ENCODE measurements around the gene SEC24C.
"Not testable (repeated sequence)": the region's sequence is repeated elsewhere in the genome, so short reads cannot be mapped to it uniquely, and the experiment has no call there.

The SEC24C gene

DNA sequence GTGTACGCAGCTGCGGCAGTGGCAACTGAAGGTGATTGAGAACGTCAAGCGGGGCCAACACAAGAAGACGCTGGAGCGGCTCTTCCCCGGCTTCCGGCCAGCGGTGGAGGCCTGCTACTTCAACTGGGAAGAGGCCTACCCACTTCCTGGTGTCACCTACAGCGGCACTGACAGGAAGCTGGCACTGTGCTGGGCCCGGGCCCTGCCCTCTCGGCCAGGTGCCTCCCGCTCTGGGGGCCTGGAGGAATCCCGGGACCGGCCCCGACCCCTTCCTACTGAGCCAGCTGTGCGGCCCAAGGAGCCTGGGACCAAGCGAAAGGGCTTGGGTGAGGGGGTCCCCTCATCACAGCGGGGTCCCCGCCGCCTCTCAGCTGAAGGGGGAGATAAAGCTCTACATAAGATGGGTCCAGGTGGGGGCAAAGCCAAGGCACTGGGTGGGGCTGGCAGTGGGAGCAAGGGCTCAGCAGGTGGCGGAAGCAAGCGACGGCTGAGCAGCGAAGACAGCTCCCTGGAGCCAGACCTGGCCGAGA, 47.8 kb downstream of the SEC24C start:
- DNase-seq (ENCODE audit: low read depth in 1 of 2, low spot score in 1 of 2), result no peak

DNA sequence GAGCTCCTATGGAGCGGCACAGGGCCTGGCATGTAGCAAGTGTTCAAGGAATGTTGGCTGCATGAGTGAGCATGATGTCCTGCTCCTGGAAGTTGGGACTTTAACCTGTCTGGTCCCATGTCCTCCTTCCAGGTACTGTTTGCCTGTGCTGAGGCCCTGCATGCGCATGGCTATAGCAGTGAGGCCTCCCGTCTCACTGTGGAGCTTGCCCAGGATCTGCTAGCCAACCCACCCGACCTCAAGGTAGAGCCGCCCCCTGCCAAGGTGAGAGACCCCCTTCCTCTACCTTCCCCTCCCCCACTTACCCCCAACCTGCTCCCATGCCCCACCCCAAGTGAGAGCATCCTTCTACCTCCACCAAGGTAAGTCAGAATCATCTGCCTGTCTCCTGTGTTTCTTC, 49.3 kb downstream of the SEC24C start:
- no peak for DNase-seq (ENCODE audit: low read depth in 1 of 2, low spot score in 1 of 2)

DNA sequence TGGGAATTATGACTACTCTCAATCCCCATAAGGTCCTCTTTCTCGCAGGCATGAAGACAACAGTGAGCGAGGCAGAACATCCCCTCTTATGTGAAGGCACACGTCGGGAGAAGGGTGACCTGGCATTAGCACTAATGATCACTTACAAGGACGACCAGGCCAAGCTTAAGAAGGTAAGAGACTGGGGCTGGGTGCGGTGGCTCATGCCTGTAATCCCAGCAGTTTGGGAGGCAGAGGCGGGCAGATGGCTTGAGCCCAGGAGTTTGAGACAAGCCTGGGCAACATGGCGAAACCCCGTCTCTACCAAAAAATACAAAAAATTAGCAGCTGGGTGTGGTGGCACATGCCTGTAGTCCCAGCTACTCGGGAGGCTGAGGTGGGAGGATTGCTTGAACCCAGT, 51.3 kb downstream of the SEC24C start:
- not testable (repeated sequence) for DNase-seq (ENCODE audit: low read depth in 1 of 2, low spot score in 1 of 2)

- DNase-seq (ENCODE audit: low read depth in 1 of 2, low spot score in 1 of 2), result not testable (repeated sequence)
Measured at GRCh38 chr10:73796035-73796434, 51.9 kb downstream of the SEC24C start.

DNA sequence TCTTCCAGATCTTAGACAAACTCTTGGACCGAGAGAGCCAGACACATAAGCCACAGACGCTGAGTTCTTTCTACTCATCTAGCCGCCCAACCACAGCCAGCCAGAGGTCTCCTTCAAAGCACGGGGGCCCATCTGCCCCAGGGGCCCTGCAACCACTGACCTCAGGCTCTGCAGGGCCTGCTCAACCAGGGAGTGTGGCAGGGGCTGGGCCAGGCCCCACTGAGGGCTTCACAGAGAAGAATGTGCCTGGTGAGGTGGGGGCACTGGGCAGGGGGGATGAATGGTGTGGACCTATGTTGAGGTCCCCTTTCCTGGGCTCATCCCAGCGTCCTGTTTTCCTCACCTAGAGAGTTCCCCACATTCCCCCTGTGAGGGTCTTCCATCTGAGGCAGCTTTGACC, 52.6 kb downstream of the SEC24C start:
- no peak for DNase-seq (ENCODE audit: low read depth in 1 of 2, low spot score in 1 of 2)

GRCh38 chr10:73797324-73798025, 53.3 kb downstream of the SEC24C start:
- no peak for DNase-seq (ENCODE audit: low read depth in 1 of 2, low spot score in 1 of 2)

DNA sequence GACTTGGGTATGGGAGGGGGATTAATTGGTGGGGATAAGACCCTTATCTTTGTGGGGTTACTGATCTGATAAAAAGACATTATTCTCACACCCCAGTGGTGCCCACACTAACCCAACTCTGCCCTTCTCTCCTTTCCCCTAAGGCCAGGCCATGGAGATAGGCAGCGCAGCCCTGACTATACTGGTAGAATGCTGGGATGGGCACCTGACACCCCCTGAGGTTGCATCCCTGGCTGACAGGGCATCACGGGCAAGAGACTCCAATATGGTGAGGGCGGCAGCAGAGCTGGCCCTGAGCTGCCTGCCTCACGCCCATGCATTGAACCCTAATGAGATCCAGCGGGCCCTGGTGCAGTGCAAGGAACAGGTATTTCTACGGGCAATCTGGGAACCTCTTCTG, 53.9 kb downstream of the SEC24C start:
- DNase-seq (ENCODE audit: low read depth in 1 of 2, low spot score in 1 of 2), result no peak

DNA sequence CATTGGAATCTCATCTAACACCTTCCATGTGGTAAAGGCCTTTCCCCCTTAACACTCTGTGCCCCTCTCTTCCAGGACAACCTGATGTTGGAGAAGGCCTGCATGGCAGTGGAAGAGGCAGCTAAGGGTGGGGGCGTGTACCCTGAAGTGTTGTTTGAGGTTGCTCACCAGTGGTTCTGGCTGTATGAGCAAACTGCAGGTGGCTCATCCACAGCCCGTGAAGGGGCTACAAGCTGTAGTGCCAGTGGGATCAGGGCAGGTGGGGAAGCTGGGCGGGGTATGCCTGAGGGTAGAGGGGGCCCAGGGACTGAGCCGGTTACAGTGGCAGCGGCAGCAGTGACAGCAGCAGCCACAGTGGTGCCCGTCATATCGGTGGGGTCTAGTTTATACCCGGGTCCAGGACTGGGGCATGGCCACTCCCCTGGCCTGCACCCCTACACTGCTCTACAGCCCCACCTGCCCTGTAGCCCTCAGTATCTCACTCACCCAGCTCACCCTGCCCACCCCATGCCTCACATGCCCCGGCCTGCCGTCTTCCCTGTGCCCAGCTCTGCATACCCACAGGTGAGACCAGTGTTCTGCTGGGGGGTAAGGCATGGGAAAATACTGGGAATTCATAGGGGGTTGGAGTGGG, 54.9 kb downstream of the SEC24C start:
- DNase-seq (ENCODE audit: low read depth in 1 of 2, low spot score in 1 of 2), result no peak

DNA sequence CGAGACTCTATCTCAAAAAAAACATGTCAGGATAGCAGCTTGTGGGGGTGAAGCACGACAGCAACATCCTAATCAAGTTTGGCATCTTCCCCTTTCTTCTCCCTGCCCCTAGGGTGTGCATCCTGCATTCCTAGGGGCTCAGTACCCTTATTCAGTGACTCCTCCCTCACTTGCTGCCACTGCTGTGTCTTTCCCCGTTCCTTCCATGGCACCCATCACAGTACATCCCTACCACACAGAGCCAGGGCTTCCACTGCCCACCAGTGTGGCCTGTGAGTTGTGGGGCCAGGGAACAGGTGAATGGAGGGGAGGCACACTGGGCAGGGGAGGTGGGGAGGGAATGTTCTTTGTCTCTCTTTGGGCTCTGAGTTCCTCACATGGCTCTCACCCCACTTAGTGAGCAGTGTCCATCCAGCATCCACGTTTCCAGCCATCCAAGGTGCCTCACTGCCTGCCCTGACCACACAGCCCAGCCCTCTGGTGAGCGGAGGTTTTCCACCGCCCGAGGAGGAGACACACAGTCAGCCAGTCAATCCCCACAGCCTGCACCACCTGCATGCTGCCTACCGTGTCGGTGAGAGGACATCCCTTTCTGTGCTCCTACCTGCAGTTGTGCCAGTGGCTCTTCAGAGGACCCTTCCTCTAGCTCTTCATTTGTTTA, 55.9 kb downstream of the SEC24C start:
- no peak for DNase-seq (ENCODE audit: low read depth in 1 of 2, low spot score in 1 of 2)

- no peak for DNase-seq (ENCODE audit: low read depth in 1 of 2, low spot score in 1 of 2)
Measured at GRCh38 chr10:73800560-73801252, 56.5 kb downstream of the SEC24C start.

DNA sequence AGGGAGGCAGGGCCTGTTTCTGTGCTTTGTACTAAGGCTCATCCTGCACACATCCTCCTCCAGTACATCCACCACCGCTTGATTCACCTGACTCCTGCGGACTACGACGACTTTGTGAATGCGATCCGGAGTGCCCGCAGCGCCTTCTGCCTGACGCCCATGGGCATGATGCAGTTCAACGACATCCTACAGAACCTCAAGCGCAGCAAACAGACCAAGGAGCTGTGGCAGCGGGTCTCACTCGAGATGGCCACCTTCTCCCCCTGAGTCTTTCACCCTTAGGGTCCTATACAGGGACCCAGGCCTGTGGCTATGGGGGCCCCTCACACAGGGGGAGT, 57.0 kb downstream of the SEC24C start:
- DNase-seq (ENCODE audit: low read depth in 1 of 2, low spot score in 1 of 2), result no peak

DNA sequence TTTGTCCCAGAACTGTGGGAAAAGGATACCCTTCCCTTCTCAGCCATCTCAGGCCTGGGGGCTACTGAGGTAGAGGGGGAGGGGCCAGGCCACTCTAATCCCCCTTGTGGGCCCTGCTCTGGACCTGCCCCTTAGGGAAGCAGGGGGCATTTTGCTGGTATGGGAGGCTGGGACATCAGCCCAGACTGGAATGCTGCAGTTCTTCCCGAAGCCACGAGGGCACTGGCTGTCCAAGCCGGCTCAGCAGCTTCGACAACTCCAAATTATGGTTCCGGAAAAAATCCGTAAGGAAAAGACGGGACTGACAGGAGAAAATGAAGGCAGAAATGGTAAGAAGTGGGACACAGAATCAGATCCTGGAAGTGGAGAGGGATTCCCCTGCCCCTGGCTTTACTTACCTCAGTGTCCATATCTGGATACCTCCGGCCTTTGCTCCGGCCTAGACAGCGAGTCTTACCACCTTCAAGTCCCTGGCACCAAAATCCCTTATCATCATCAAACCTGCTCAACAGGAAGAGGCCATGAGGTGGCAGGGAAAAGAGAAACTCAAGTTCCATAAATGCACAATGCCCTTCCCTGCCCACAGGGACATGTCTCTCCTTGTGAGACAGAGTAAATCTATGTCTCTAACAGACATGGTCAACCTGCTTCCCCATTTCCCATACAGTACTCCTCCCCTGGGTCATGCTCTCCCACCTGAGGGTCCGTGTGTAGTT, 58.3 kb downstream of the SEC24C start:
- no peak for DNase-seq (ENCODE audit: low read depth in 1 of 2, low spot score in 1 of 2)

GRCh38 chr10:73803680-73804286, 59.6 kb downstream of the SEC24C start:
- no peak for DNase-seq (ENCODE audit: low read depth in 1 of 2, low spot score in 1 of 2)

GRCh38 chr10:73806176-73806950, 62.2 kb downstream of the SEC24C start:
- DNase-seq (ENCODE audit: low read depth in 1 of 2, low spot score in 1 of 2), result no peak

DNA sequence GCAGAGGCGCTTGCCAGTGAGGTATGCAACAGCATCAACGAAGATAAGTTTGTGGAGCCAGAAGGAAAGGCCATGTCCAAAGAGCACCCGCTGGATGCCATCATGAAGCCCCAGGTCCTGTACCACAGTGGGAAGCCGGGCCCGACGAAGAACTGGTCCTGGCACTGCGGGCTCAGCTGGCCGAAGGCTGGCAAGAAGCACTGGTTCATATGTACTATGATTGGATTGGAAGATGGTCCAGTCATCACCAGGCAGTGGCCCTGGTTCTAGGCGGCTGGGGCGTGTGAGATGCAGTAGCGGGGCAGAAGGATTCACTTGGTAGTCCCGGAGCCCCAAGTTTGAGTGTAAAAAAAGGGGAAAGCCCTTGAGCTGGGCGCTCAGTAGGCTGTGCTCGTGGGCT, 63.3 kb downstream of the SEC24C start:
- DNase-seq (ENCODE audit: low read depth in 1 of 2, low spot score in 1 of 2), result no peak

DNA sequence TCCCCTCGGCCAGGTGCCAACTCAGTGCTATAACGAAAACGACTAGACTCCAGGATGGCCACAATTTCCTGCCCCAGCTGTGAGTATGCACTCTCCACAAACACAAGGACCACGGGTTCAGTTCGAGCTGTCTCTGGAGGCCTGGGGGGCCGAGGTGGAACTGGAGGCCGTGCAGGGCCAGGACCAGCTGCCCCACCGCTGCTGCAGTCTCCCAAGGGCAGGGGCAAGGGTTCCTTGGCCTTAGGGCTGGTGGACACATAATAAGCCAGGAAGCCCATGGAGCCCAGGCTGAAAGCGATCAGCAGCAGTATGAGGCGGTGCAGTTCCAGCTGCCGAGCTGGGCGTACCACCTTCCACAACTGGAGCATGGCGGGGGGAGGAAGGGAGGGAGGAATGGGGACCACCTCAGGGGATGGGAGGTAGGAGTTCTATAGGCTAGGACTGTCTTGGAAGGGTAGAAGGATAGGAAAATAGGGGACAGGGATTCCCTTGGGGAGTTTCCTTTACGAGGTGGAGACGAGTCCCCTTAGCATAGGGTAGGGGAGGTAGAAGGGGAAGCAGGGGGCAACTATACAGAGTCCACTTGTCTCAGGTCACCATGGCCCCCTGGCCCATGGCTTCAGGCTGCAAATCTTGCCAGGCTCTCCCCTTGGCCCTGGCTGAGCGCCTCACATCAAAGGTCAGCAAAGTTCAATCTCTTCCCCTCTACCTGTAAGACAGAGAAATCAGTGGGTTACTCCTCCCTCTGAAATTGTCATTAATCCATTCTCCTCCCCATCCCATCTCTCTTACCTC, 64.0 kb downstream of the SEC24C start:
- no peak for DNase-seq (ENCODE audit: low read depth in 1 of 2, low spot score in 1 of 2)

DNA sequence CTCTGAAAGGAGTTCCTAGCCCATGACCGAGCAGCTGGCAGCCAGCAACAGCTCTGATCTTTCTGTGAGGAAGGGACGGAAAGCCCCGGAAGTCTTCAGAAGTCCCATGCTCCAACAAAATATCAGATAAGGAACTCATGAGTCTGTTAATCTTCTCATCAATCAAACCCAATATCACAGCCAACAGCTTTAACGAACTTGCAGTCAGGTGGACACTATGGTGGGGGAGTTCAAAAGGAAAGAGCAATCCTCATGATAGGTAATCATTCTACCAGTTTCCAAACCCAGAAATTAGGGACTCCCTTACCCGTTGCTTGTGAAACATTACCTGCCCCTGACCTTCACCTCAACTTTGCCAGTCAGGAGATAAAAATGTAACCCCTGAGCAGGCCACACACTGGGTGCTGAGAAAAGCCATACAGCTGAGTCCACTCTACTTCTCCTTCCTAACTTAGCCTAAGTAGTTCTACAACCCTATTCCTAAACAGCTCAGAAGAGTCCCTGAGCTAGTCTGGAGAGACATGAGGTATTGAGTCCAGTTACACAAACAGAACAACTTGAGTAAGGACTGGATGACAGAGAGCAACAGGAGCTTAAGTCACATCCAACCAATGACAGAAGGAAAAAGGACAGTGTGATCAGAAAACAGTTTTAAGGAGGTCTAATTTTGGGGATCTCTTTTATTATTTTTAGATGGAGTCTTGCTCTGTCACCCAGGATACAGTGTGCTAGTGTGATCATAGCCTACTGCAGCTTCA, 65.1 kb downstream of the SEC24C start:
- DNase-seq (ENCODE audit: low read depth in 1 of 2, low spot score in 1 of 2), result no peak

GRCh38 chr10:73810358-73810734, 66.2 kb downstream of the SEC24C start:
- DNase-seq (ENCODE audit: low read depth in 1 of 2, low spot score in 1 of 2), result no peak
